Sigmoid colon (tissue), 4 donors: ENCODE results near the gene TMEM135.

Experiments
- EP300 ChIP-seq, 4 donors: sonication (generic); formaldehyde crosslinking; IDR thresholded peaks; one replicate each; pipeline ENCODE4 v1.6.1; 2017; ENCODE audit warnings: antibody characterized with exemption in 4 of 4
- POLR2A ChIP-seq, 2 donors: fragments of 450-650 bp; IDR thresholded peaks; one replicate each; pipeline ENCODE4 v1.6.1; 2016; ENCODE audit warnings: antibody characterized with exemption in 2 of 2, mild to moderate bottlenecking in 2 of 2, moderate library complexity in 2 of 2
- POLR2AphosphoS5 ChIP-seq, 4 donors: sonication (generic); formaldehyde crosslinking; IDR thresholded peaks; one replicate each; pipeline ENCODE4 v1.6.1; 2017; ENCODE audit warnings: antibody characterized with exemption in 4 of 4
- TF ChIP-seq, protein P1 (sequence below), 4 experiments: fragments of 450-650 bp in 3 of 4; fragments of 200-600 bp in 1 of 4; IDR thresholded peaks; one replicate each; pipeline ENCODE4 v1.5.1; 2016 to 2019; ENCODE audit warnings: antibody characterized with exemption in 4 of 4, mild to moderate bottlenecking in 3 of 4, moderate library complexity in 2 of 4

DNA sequence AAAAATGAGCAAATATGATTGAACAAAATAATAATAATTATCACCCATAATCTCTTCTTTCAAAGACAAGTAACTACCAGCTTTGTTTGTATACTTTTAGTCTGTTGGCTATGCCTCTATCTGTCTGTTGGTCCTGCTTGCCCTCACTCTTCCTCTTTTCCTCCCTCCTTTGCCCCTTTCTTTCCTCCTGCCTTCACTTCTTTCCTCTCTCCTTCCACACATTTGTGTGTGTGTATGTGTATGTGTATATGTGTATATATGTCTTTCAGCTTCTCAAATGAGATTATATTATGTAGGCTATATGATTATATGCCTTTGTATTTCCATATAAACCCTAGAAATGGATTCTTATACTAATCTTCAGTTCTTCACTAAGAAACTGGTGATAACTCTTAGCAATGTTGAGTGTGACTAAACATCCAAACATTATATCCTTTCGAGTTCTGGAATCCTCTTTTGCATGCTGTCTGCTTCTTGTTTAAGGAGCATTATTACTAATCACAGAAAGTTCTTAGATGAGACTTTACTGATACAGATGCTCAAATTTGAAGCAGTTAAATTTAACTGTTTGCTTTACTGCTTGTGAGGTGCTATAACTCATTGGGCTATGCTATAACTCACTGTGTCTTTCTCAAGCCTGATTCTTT, 219.1 kb downstream of the TMEM135 start:
- TF ChIP-seq POLR2A (IDR thresholded peaks at IDR 0.05), result no peak
- no peak for TF ChIP-seq EP300 (IDR thresholded peaks at IDR 0.05)
- TF ChIP-seq, protein P1, sequence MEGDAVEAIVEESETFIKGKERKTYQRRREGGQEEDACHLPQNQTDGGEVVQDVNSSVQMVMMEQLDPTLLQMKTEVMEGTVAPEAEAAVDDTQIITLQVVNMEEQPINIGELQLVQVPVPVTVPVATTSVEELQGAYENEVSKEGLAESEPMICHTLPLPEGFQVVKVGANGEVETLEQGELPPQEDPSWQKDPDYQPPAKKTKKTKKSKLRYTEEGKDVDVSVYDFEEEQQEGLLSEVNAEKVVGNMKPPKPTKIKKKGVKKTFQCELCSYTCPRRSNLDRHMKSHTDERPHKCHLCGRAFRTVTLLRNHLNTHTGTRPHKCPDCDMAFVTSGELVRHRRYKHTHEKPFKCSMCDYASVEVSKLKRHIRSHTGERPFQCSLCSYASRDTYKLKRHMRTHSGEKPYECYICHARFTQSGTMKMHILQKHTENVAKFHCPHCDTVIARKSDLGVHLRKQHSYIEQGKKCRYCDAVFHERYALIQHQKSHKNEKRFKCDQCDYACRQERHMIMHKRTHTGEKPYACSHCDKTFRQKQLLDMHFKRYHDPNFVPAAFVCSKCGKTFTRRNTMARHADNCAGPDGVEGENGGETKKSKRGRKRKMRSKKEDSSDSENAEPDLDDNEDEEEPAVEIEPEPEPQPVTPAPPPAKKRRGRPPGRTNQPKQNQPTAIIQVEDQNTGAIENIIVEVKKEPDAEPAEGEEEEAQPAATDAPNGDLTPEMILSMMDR (IDR thresholded peaks at IDR 0.05), result no peak
- no peak for TF ChIP-seq POLR2AphosphoS5 (IDR thresholded peaks at IDR 0.05)
